DND-41 (cell line): Measurements from ENCODE around the gene VKORC1.
A peak's percentile ranks its signal among the peaks of the same experiment; 100 is the strongest.

Experiments used
- ATAC-seq: fragments of 200-7000 bp; cut with Tn5 transposase; 3 replicates; pipeline ENCODE4 v1.9.1; 2021; ENCODE audit warnings: low read depth; ENCODE audit not compliant: insufficient read depth
- DNase-seq: peaks from one replicate; pipeline ENCODE4 v3.0.0-alpha.2; 2020
- H2AFZ ChIP-seq: 2 replicates; pipeline ENCODE4 v1.6.0; 2012; ENCODE audit warnings: low read depth, low read length
- H3K27ac ChIP-seq: 2 replicates; pipeline ENCODE4 v1.5.1; 2012; ENCODE audit warnings: low read length, inconsistent platforms
- H3K27me3 ChIP-seq: fragments of 200-600 bp; sonication (generic); 2 replicates; pipeline ENCODE4 v1.6.0; 2012; ENCODE audit warnings: low read length, mild to moderate bottlenecking, inconsistent platforms; ENCODE audit not compliant: insufficient read depth, poor library complexity
- H3K36me3 ChIP-seq: 2 replicates; pipeline ENCODE4 v1.5.1; 2012; ENCODE audit warnings: low read length, inconsistent platforms; ENCODE audit not compliant: insufficient read depth
- H3K4me1 ChIP-seq: 2 replicates; pipeline ENCODE4 v1.5.1; 2012; ENCODE audit warnings: mild to moderate bottlenecking, low read length; ENCODE audit not compliant: insufficient read depth
- H3K4me2 ChIP-seq: 2 replicates; pipeline ENCODE4 v1.6.0; 2012; ENCODE audit warnings: mild to moderate bottlenecking, moderate library complexity, low read length, inconsistent platforms; ENCODE audit not compliant: insufficient read depth
- H3K4me3 ChIP-seq, 2 experiments: fragments of 200-600 bp in 1 of 2; shearing (Covaris generic) in 1 of 2; 2 replicates each; pipeline ENCODE4 v1.5.1; 2012 to 2016; ENCODE audit warnings: inconsistent platforms in 2 of 2, low read length in 2 of 2, mild to moderate bottlenecking in 2 of 2, low read depth in 1 of 2, moderate library complexity in 1 of 2
- H3K79me2 ChIP-seq: 2 replicates; pipeline ENCODE4 v1.6.0; 2012; ENCODE audit warnings: low read length, inconsistent platforms; ENCODE audit not compliant: insufficient read depth
- H3K9ac ChIP-seq: 2 replicates; pipeline ENCODE4 v1.6.0; 2012; ENCODE audit warnings: low read depth, mild to moderate bottlenecking, inconsistent platforms, low read length, moderate library complexity
- H3K9me3 ChIP-seq: 2 replicates; pipeline ENCODE4 v1.5.1; 2012; ENCODE audit warnings: low read length, moderate library complexity, mild to moderate bottlenecking, inconsistent platforms; ENCODE audit not compliant: insufficient read depth, severe bottlenecking
- H4K20me1 ChIP-seq: 2 replicates; pipeline ENCODE4 v1.6.0; 2012; ENCODE audit warnings: low read length; ENCODE audit not compliant: insufficient read depth
- CTCF ChIP-seq: IDR thresholded peaks from 2 replicates; pipeline ENCODE4 v1.5.1; 2012; ENCODE audit warnings: borderline replicate concordance, low read length, moderate library complexity, mild to moderate bottlenecking; ENCODE audit not compliant: poor library complexity, severe bottlenecking; ENCODE audit errors: extremely low read depth
- EZH2 ChIP-seq: IDR thresholded peaks from 3 replicates; pipeline ENCODE4 v1.6.1; 2012; ENCODE audit warnings: borderline replicate concordance, low read depth, mild to moderate bottlenecking, moderate library complexity, low read length, inconsistent platforms; ENCODE audit not compliant: severe bottlenecking

The VKORC1 gene

GRCh38 chr16:31094424-31095120, at the start of gene VKORC1:
VKORC1 (minus strand) TSS chr16:31094797; CDS start chr16:31094729, 68 bp downstream.
- Histone ChIP-seq H3K36me3 (peaks cover 25% of the 10 kb centered on the region), H3K9ac (peak within 1 kb of the TSS; percentile 68), H4K20me1 (no peaks in the 10 kb centered on the region), H3K79me2 (peaks cover 37% of the 10 kb centered on the region), H3K27ac (peak within 1 kb of the TSS; percentile 68), H3K9me3 (no peaks in the 10 kb centered on the region), H3K27me3 (no peaks in the 10 kb centered on the region), H2AFZ (peak within 1 kb of the TSS; percentile 78), H3K4me2 (peak within 1 kb of the TSS; percentile 78), H3K4me3 (peak within 1 kb of the TSS; percentile 39 to 85), H3K4me1 (peaks cover 28% of the 10 kb centered on the region)
- ATAC-seq (peak; percentile 94), DNase-seq (peak; percentile 92)
- TF ChIP-seq CTCF (no peak), EZH2 (no peak)

- no peak for DNase-seq
These were observed 49.1 kb upstream of the VKORC1 start for GRCh38 chr16:31143694-31144148.

GRCh38 chr16:31143011-31143693, 48.6 kb upstream of the VKORC1 start:
- H4K20me1 ChIP-seq: no peaks in the 10 kb centered on the region
- H3K4me2 ChIP-seq: peak overlapping the region; percentile 90
- no peaks in the 10 kb centered on the region for H3K36me3 ChIP-seq
- H3K27ac ChIP-seq: peak overlapping the region; percentile 82
- H3K9ac ChIP-seq: peak overlapping the region; percentile 85
- H3K79me2 ChIP-seq: no peaks in the 10 kb centered on the region
- H3K9me3 ChIP-seq: no peaks in the 10 kb centered on the region
- ATAC-seq (no peak), DNase-seq (no peak)
- H3K4me3 ChIP-seq: peak overlapping the region in 1 of 2 experiments; percentile 58; a peak in 2 of 4 replicates
- no peaks in the 10 kb centered on the region for H3K27me3 ChIP-seq
- no peak for TF ChIP-seq EZH2
- no peak for TF ChIP-seq CTCF
- peaks cover 18% of the 10 kb centered on the region for H3K4me1 ChIP-seq
- H2AFZ ChIP-seq: peak overlapping the region; percentile 97

More at GRCh38 chr16:31143694-31144148, 49.1 kb upstream of the VKORC1 start:
- no peak for ATAC-seq
- Histone ChIP-seq H3K4me3 (no peak overlapping the region), H3K4me1 (peaks cover 18% of the 10 kb centered on the region), H2AFZ (no peak overlapping the region), H3K27me3 (no peaks in the 10 kb centered on the region), H4K20me1 (no peaks in the 10 kb centered on the region), H3K27ac (no peak overlapping the region), H3K9ac (no peak overlapping the region), H3K79me2 (no peaks in the 10 kb centered on the region), H3K4me2 (no peak overlapping the region), H3K36me3 (no peaks in the 10 kb centered on the region), H3K9me3 (no peaks in the 10 kb centered on the region)
- TF ChIP-seq EZH2 (no peak), CTCF (peak; percentile 8)
